Uterus (tissue), 4 donors: ENCODE data around the gene ABHD16B. TPM values are rescaled to one million over a fixed set of nuclear protein-coding genes. Genes with fewer than 3 reads are reported as not detected.

Experiments
- DNase-seq, 2 donors: peaks; one replicate each; pipeline ENCODE4 v3.0.0-alpha.2; 2019 to 2020
- H3K27ac ChIP-seq, 2 donors: fragments of 200-600 bp; sonication (generic); 1 replicate in 1 of 2; 2 replicates in 1 of 2; pipeline ENCODE4 v1.5.1; 2016 to 2018
- H3K27me3 ChIP-seq, 2 donors: fragments of 200-600 bp; sonication (generic); one replicate each; pipeline ENCODE4 v1.5.1; 2018 to 2019; ENCODE audit warnings: control low read depth in 1 of 2
- H3K36me3 ChIP-seq, 2 donors: fragments of 200-600 bp; sonication (generic); one replicate each; pipeline ENCODE4 v1.5.1; 2019; ENCODE audit warnings: control low read depth in 1 of 2
- H3K4me1 ChIP-seq, 2 donors: fragments of 200-600 bp; sonication (generic); one replicate each; pipeline ENCODE4 v1.5.1; 2018 to 2019; ENCODE audit warnings: control low read depth in 1 of 2
- H3K4me3 ChIP-seq, 2 donors: fragments of 200-600 bp; sonication (generic); 1 replicate in 1 of 2; 2 replicates in 1 of 2; pipeline ENCODE4 v1.5.1; 2018 to 2019; ENCODE audit warnings: mild to moderate bottlenecking in 1 of 2
- H3K9me3 ChIP-seq, 2 donors: fragments of 200-600 bp; sonication (generic); one replicate each; pipeline ENCODE4 v1.5.1; 2019; ENCODE audit warnings: control low read depth in 1 of 2
- CTCF ChIP-seq, 4 experiments: fragments of 200-600 bp in 2 of 4; fragments of 450-650 bp in 2 of 4; sonication (generic) in 2 of 4; IDR thresholded peaks; one replicate each; pipeline ENCODE4 v1.5.1; 2016 to 2019; ENCODE audit warnings: antibody characterized with exemption in 4 of 4, mild to moderate bottlenecking in 2 of 4, moderate library complexity in 1 of 4
- POLR2A ChIP-seq, 2 donors: fragments of 450-650 bp; IDR thresholded peaks; one replicate each; pipeline ENCODE4 v1.6.1; 2016; ENCODE audit warnings: antibody characterized with exemption in 2 of 2, mild to moderate bottlenecking in 1 of 2, moderate library complexity in 1 of 2
- intact Hi-C: fragments of 100-400 bp; cut with DNase I; formaldehyde crosslinking; loops from one replicate; pipeline ENCODE4 v1.15.1; 2023; ENCODE audit warnings: low total_unique reads
- total RNA-seq, 4 donors: library from RNA; depleted of rRNA in 3 of 4; stranded (reverse); fragments of >200 nt in 3 of 4; gene quantifications; one replicate each; pipeline versions ENCODE4 v1.1.0 to v1.2.4, GENCODE V29; 2014 to 2023
- donor health status: DM: yes; HTN: yes; CAD: no.

ABHD16B gene
- total RNA-seq, 4 donors from 2014 or later = not detected

- H3K4me1 ChIP-seq = peaks cover 0 to 24% of the 10 kb centered on the region in 2 donors
- no peaks in the 10 kb centered on the region for H3K27me3 ChIP-seq
- no peaks in the 10 kb centered on the region for H3K36me3 ChIP-seq
- H3K4me3 ChIP-seq = peak within 1 kb of the TSS; percentile 38 to 88
- no peaks in the 10 kb centered on the region for H3K9me3 ChIP-seq
- DNase-seq = peak; percentile 41 to 57
- TF ChIP-seq CTCF (IDR thresholded peaks at IDR 0.05) (no peak), POLR2A (IDR thresholded peaks at IDR 0.05) (peak in 1 of 2 donors; percentile 31)
- H3K27ac ChIP-seq = peak within 1 kb of the TSS; percentile 77 to 87
- intact Hi-C loops = no loop called here
Observed at GRCh38 chr20:63830841-63831588, 30.3 kb upstream of the ABHD16B start, which contains the start of gene ZBTB46. Gene ZBTB46 (minus strand): TSS chr20:63831264. CDS start chr20:63790757, 40,507 bp downstream.

- TF ChIP-seq CTCF (IDR thresholded peaks at IDR 0.05) (no peak), POLR2A (IDR thresholded peaks at IDR 0.05) (no peak)
- Histone ChIP-seq H3K9me3 (no peaks in the 10 kb centered on the region), H3K4me1 (peaks cover 0 to 24% of the 10 kb centered on the region in 2 donors), H3K27ac (peak overlapping the region; percentile 63 to 72), H3K27me3 (no peaks in the 10 kb centered on the region), H3K36me3 (no peaks in the 10 kb centered on the region), H3K4me3 (peak overlapping the region; percentile 35 to 60)
- intact Hi-C loops = no loop called here
- DNase-seq = no peak
Observed at GRCh38 chr20:63831646-63831992, 29.7 kb upstream of the ABHD16B start.

GRCh38 chr20:63831993-63832686, 29.2 kb upstream of the ABHD16B start:
- Histone ChIP-seq H3K27ac (peak overlapping the region; percentile 63 to 72), H3K4me3 (peak overlapping the region; percentile 35 to 60), H3K9me3 (no peaks in the 10 kb centered on the region), H3K4me1 (peaks cover 0 to 24% of the 10 kb centered on the region in 2 donors), H3K27me3 (no peaks in the 10 kb centered on the region), H3K36me3 (no peaks in the 10 kb centered on the region)
- TF ChIP-seq POLR2A (IDR thresholded peaks at IDR 0.05) (no peak), CTCF (IDR thresholded peaks at IDR 0.05) (no peak)
- intact Hi-C loops = no loop called here
- DNase-seq = peak; percentile 58 to 68

- Histone ChIP-seq H3K4me3 (no peak overlapping the region), H3K27ac (peak overlapping the region; percentile 74 to 91), H3K4me1 (peaks cover 0 to 24% of the 10 kb centered on the region in 2 donors), H3K27me3 (no peaks in the 10 kb centered on the region), H3K9me3 (no peaks in the 10 kb centered on the region), H3K36me3 (no peaks in the 10 kb centered on the region)
- intact Hi-C loops = no loop called here
- TF ChIP-seq POLR2A (IDR thresholded peaks at IDR 0.05) (no peak), CTCF (IDR thresholded peaks at IDR 0.05) (no peak)
- DNase-seq = no peak
Observed at GRCh38 chr20:63833776-63834490, 27.4 kb upstream of the ABHD16B start.
